ENCODE measurements around the gene GAREM2.

DNA sequence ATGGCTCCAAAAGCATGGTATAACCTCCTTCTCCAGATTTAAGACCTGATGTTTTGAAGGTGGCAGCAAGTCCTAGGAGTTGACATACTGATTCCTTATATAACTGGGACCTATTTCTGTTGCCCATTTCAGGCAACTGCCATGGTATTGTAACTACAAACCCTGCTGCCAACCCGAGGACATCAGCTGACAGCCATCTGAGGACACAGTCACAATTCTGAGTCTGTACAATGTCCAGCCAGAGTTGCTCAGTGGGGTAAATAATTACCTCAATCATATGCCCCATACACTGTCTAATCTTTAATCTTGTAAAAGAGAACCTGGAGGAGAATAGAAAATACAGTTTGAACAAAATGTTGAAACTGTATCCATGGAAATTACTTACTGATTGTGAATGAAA lies 8.7 kb upstream of the GAREM2 start:
- TF ChIP-seq, protein P1, sequence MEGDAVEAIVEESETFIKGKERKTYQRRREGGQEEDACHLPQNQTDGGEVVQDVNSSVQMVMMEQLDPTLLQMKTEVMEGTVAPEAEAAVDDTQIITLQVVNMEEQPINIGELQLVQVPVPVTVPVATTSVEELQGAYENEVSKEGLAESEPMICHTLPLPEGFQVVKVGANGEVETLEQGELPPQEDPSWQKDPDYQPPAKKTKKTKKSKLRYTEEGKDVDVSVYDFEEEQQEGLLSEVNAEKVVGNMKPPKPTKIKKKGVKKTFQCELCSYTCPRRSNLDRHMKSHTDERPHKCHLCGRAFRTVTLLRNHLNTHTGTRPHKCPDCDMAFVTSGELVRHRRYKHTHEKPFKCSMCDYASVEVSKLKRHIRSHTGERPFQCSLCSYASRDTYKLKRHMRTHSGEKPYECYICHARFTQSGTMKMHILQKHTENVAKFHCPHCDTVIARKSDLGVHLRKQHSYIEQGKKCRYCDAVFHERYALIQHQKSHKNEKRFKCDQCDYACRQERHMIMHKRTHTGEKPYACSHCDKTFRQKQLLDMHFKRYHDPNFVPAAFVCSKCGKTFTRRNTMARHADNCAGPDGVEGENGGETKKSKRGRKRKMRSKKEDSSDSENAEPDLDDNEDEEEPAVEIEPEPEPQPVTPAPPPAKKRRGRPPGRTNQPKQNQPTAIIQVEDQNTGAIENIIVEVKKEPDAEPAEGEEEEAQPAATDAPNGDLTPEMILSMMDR (IDR thresholded peaks at IDR 0.05): no peak
- no peak for TF ChIP-seq POLR2A (IDR thresholded peaks at IDR 0.05)
